GM12878 (cell line): ENCODE data around the gene FUS. TPM values are rescaled to one million over a fixed set of nuclear protein-coding genes. Genes with fewer than 3 reads are reported as not detected.

Experiments used
- BCL11A ChIP-seq: IDR thresholded peaks from 2 replicates; pipeline ENCODE4 v1.6.1; 2011; ENCODE audit warnings: low read depth, low read length
- BCLAF1 ChIP-seq: fragments of 450-650 bp; IDR thresholded peaks from 2 replicates; pipeline ENCODE4 v1.6.1; 2017; ENCODE audit warnings: antibody characterized with exemption, mild to moderate bottlenecking, moderate library complexity
- EED ChIP-seq: sonication (generic); IDR thresholded peaks from 2 replicates; pipeline ENCODE4 v1.6.1; 2016; ENCODE audit warnings: antibody characterized with exemption, low read depth
- EGR1 ChIP-seq, 2 experiments: IDR thresholded peaks; 1 replicate in 1 of 2; 2 replicates in 1 of 2; pipeline ENCODE4 v1.6.1; 2011 to 2012; ENCODE audit warnings: low read depth in 2 of 2, low read length in 2 of 2, borderline replicate concordance in 1 of 2, mild to moderate bottlenecking in 1 of 2, moderate library complexity in 1 of 2
- FOXM1 ChIP-seq: IDR thresholded peaks from 2 replicates; pipeline ENCODE4 v1.6.1; 2012; ENCODE audit warnings: low read depth, mild to moderate bottlenecking, inconsistent platforms, low read length, moderate library complexity
- IRF5 ChIP-seq: fragments of 450-650 bp; IDR thresholded peaks from 2 replicates; pipeline ENCODE4 v1.6.1; 2017; ENCODE audit warnings: borderline replicate concordance
- KAT2A ChIP-seq: conservative IDR thresholded peaks from 2 replicates; pipeline ENCODE4 v1.6.1; 2011; ENCODE audit warnings: low read depth, low read length; ENCODE audit not compliant: control insufficient read depth
- KDM1A ChIP-seq: fragments of 200-600 bp; sonication (generic); IDR thresholded peaks from 2 replicates; pipeline ENCODE4 v1.6.1; 2016; ENCODE audit warnings: borderline replicate concordance
- NR2C2 ChIP-seq: IDR thresholded peaks from 2 replicates; pipeline ENCODE4 v1.6.1; 2011; ENCODE audit warnings: borderline replicate concordance, low read depth; ENCODE audit not compliant: control insufficient read depth, insufficient read length
- PRDM15 ChIP-seq: fragments of 450-650 bp; formaldehyde crosslinking; IDR thresholded peaks from 2 replicates; pipeline ENCODE4 v1.4.0; 2020; ENCODE audit warnings: mild to moderate bottlenecking, moderate library complexity
- RB1 ChIP-seq: fragments of 450-650 bp; formaldehyde crosslinking; IDR thresholded peaks from 2 replicates; pipeline ENCODE4 v1.6.1; 2017; ENCODE audit warnings: mild to moderate bottlenecking, borderline replicate concordance
- SIN3A ChIP-seq: IDR thresholded peaks from 2 replicates; pipeline ENCODE4 v1.6.1; 2012; ENCODE audit warnings: low read depth, low read length, improper control_type of control experiment
- ZBTB40 ChIP-seq: fragments of 450-650 bp; IDR thresholded peaks from 2 replicates; pipeline ENCODE4 v1.6.1; 2016; ENCODE audit warnings: mild to moderate bottlenecking, moderate library complexity, borderline replicate concordance
- ZNF622 ChIP-seq: fragments of 450-650 bp; IDR thresholded peaks from 2 replicates; pipeline ENCODE4 v1.6.1; 2017; ENCODE audit warnings: mild to moderate bottlenecking, inconsistent platforms
- ZSCAN29 ChIP-seq: fragments of 450-650 bp; IDR thresholded peaks from 2 replicates; pipeline ENCODE4 v1.6.1; 2017; ENCODE audit warnings: mild to moderate bottlenecking, moderate library complexity
- ZZZ3 ChIP-seq: IDR thresholded peaks from 2 replicates; pipeline ENCODE4 v1.6.1; 2011; ENCODE audit warnings: low read depth; ENCODE audit not compliant: control insufficient read depth, insufficient read length
- polyA plus RNA-seq, 11 experiments: library from polyadenylated mRNA; depleted of rRNA in 4 of 11; unstranded in 6 of 11; stranded (reverse) in 5 of 11; fragments of >200 nt; fragmentation: Nextera tagmentation in 4 of 11; fragmentation: Illumina TruSeq in 1 of 11; extraction: Ambion mirVana in 4 of 11; extraction: Trizol in 1 of 11; gene quantifications; 1 replicate in 1 of 11; 2 replicates in 10 of 11; pipeline versions ENCODE4 v1.2.1 to v1.2.3, GENCODE V29; 2011 to 2016; ENCODE audit warnings: inconsistent platforms in 2 of 11, missing spikeins in 2 of 11, low read depth in 1 of 11
- total RNA-seq, 4 experiments: library from RNA; depleted of rRNA in 3 of 4; stranded (reverse); fragments of >200 nt in 3 of 4; fragmentation: Illumina TruSeq in 1 of 4; extraction: Trizol in 1 of 4; gene quantifications; 2 replicates each; pipeline versions ENCODE4 v1.2.1 to v1.2.3, GENCODE V29; 2013 to 2021

The FUS gene
- total and polyA plus RNA-seq, 10 of the 15 experiments (the other 5 are each of a cell fraction or from before 2014, with no cell fraction given): 46.8 to 521 (median 347) TPM

GRCh38 chr16:31142109-31143010, 37.6 kb upstream of the FUS start (continued):
- TF ChIP-seq ZBTB40: no peak
- TF ChIP-seq FOXM1: no peak
- TF ChIP-seq KDM1A: no peak
- TF ChIP-seq IRF5: no peak
- peak in 1 of 2 experiments; percentile 66; a peak in 1 of 3 replicates for TF ChIP-seq EGR1 (IDR thresholded peaks at IDR 0.05; ENCODE audit: borderline replicate concordance in 1 of 2, low read depth in 2 of 2, low read length in 2 of 2)
- TF ChIP-seq RB1: peak; percentile 94
- TF ChIP-seq SIN3A: no peak
- no peak for TF ChIP-seq BCLAF1
- TF ChIP-seq NR2C2: no peak
- no peak for TF ChIP-seq KAT2A
- no peak for TF ChIP-seq BCL11A
- TF ChIP-seq EED: no peak
- no peak for TF ChIP-seq ZSCAN29
- TF ChIP-seq ZNF622: no peak
- no peak for TF ChIP-seq PRDM15
- no peak for TF ChIP-seq ZZZ3
